ENCODE measurements around the gene KCNJ8.
"Not testable (repeated sequence)": the region's sequence is repeated elsewhere in the genome, so short reads cannot be mapped to it uniquely, and the experiment has no call there.

The KCNJ8 gene

DNA sequence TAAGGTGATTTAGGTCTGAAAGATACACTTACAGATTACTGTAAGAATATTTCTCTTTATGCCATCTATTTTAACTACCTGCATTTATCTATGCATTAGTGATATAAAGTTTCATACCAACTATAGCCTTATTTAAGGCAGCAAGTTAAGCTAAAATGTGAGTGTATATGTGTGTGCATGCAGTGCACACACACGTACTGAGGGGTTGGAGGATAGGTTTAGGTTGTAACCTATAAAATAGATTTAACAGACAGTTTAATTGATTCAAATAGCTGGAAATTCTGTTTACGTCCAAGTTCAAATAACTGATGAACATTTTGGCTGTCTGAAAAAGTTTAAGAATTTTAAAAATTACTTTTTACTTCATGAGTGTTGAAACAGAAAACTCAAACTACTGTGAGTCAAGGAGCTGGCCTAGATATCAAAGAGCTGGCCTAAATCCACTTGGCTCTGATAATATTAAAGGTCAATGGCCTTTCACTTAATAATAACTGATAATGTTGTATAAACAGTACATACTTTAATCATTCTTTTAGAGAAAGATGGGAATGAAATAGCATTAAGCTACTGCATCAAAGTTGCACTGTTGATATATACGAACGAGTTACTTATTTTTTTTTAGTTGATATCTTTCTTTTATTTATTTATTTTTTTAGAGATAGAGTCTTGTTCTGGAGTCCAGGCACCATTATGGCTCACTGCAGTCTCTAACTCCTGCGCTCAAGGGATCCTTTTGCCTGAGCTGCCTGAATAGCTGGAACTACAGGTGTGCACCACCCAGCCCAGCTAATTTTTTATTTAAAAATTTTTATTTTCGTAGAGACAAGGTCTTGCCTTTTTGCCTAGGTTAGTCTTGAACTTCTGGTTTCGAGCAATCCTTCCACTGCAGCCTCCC, 13.8 kb upstream of the KCNJ8 start:
- TF ChIP-seq ZNF565 (CRISPR knock-in tag; conservative IDR thresholded peaks at IDR 0.05; ENCODE audit: low read depth) (no peak), ZFP30 (CRISPR knock-in tag; IDR thresholded peaks at IDR 0.05) (no peak), ZNF70 (CRISPR knock-in tag; IDR thresholded peaks at IDR 0.05) (no peak), BACH2 (CRISPR knock-in tag; IDR thresholded peaks at IDR 0.05; ENCODE audit: borderline replicate concordance) (no peak), ESRRG (CRISPR knock-in tag; IDR thresholded peaks at IDR 0.05) (no peak), ZNF8 (CRISPR knock-in tag; IDR thresholded peaks at IDR 0.05) (no peak)
- TF ChIP-seq, protein P1, sequence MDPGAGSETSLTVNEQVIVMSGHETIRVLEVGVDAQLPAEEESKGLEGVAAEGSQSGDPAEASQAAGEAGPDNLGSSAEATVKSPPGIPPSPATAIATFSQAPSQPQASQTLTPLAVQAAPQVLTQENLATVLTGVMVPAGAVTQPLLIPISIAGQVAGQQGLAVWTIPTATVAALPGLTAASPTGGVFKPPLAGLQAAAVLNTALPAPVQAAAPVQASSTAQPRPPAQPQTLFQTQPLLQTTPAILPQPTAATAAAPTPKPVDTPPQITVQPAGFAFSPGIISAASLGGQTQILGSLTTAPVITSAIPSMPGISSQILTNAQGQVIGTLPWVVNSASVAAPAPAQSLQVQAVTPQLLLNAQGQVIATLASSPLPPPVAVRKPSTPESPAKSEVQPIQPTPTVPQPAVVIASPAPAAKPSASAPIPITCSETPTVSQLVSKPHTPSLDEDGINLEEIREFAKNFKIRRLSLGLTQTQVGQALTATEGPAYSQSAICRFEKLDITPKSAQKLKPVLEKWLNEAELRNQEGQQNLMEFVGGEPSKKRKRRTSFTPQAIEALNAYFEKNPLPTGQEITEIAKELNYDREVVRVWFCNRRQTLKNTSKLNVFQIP (CRISPR knock-in tag; IDR thresholded peaks at IDR 0.05; ENCODE audit: borderline replicate concordance, low read depth), result no peak
- TF ChIP-seq, protein P2, sequence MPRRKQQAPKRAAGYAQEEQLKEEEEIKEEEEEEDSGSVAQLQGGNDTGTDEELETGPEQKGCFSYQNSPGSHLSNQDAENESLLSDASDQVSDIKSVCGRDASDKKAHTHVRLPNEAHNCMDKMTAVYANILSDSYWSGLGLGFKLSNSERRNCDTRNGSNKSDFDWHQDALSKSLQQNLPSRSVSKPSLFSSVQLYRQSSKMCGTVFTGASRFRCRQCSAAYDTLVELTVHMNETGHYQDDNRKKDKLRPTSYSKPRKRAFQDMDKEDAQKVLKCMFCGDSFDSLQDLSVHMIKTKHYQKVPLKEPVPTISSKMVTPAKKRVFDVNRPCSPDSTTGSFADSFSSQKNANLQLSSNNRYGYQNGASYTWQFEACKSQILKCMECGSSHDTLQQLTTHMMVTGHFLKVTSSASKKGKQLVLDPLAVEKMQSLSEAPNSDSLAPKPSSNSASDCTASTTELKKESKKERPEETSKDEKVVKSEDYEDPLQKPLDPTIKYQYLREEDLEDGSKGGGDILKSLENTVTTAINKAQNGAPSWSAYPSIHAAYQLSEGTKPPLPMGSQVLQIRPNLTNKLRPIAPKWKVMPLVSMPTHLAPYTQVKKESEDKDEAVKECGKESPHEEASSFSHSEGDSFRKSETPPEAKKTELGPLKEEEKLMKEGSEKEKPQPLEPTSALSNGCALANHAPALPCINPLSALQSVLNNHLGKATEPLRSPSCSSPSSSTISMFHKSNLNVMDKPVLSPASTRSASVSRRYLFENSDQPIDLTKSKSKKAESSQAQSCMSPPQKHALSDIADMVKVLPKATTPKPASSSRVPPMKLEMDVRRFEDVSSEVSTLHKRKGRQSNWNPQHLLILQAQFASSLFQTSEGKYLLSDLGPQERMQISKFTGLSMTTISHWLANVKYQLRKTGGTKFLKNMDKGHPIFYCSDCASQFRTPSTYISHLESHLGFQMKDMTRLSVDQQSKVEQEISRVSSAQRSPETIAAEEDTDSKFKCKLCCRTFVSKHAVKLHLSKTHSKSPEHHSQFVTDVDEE (CRISPR knock-in tag; IDR thresholded peaks at IDR 0.05), result no peak
- ATAC-seq, result no peak

GRCh38 chr12:21786041-21786531, 11.6 kb upstream of the KCNJ8 start:
- TF ChIP-seq ZFP3 (CRISPR knock-in tag; IDR thresholded peaks at IDR 0.05), result no peak
- no peak for ATAC-seq

DNA sequence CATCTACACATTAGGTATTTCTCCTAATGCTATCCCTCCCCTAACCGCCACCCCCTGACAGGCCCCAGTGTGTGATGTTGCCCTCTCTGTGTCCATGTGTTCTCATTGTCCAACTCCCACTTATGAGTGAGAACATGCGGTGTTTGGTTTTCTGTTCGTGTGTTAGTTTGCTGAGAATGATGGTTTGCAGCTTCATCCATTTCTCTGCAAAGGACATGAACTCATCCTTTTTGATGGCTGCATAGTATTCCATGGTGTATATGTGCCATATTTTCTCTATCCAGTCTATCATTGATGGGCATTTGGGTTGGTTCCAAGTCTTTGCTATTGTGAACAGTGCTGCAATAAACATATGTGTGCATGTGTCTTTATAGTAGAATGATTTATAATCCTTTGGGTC, 8.2 kb upstream of the KCNJ8 start:
- not testable (repeated sequence) for ATAC-seq

- TF ChIP-seq CSDC2 (CRISPR knock-in tag; IDR thresholded peaks at IDR 0.05), result no peak
- no peak for TF ChIP-seq ZNF565 (CRISPR knock-in tag; conservative IDR thresholded peaks at IDR 0.05; ENCODE audit: low read depth)
- TF ChIP-seq SNAI2 (CRISPR knock-in tag; IDR thresholded peaks at IDR 0.05), result no peak
- TF ChIP-seq OSR1 (CRISPR knock-in tag; IDR thresholded peaks at IDR 0.05), result no peak
- TF ChIP-seq ARNTL (CRISPR knock-in tag; IDR thresholded peaks at IDR 0.05; ENCODE audit: borderline replicate concordance, low read depth), result no peak
- TF ChIP-seq PPARA (CRISPR knock-in tag; IDR thresholded peaks at IDR 0.05; ENCODE audit: borderline replicate concordance), result no peak
- TF ChIP-seq ZFP30 (CRISPR knock-in tag; IDR thresholded peaks at IDR 0.05), result no peak
- TF ChIP-seq ZC3H10 (CRISPR knock-in tag; IDR thresholded peaks at IDR 0.05), result no peak
- no peak for TF ChIP-seq ZFP3 (CRISPR knock-in tag; IDR thresholded peaks at IDR 0.05)
- TF ChIP-seq, protein P3, sequence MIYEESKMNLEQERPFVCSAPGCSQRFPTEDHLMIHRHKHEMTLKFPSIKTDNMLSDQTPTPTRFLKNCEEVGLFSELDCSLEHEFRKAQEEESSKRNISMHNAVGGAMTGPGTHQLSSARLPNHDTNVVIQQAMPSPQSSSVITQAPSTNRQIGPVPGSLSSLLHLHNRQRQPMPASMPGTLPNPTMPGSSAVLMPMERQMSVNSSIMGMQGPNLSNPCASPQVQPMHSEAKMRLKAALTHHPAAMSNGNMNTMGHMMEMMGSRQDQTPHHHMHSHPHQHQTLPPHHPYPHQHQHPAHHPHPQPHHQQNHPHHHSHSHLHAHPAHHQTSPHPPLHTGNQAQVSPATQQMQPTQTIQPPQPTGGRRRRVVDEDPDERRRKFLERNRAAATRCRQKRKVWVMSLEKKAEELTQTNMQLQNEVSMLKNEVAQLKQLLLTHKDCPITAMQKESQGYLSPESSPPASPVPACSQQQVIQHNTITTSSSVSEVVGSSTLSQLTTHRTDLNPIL (CRISPR knock-in tag; IDR thresholded peaks at IDR 0.05; ENCODE audit: low read depth), result no peak
- no peak for TF ChIP-seq ESRRG (CRISPR knock-in tag; IDR thresholded peaks at IDR 0.05)
- TF ChIP-seq CSRNP3 (CRISPR knock-in tag; IDR thresholded peaks at IDR 0.05), result no peak
- no peak for TF ChIP-seq BACH2 (CRISPR knock-in tag; IDR thresholded peaks at IDR 0.05; ENCODE audit: borderline replicate concordance)
- no peak for TF ChIP-seq ZNF70 (CRISPR knock-in tag; IDR thresholded peaks at IDR 0.05)
- no peak for TF ChIP-seq TCF4 (CRISPR knock-in tag; IDR thresholded peaks at IDR 0.05; ENCODE audit: borderline replicate concordance)
- TF ChIP-seq GLIS3 (CRISPR knock-in tag; IDR thresholded peaks at IDR 0.05), result no peak
- TF ChIP-seq, protein P2 (CRISPR knock-in tag; IDR thresholded peaks at IDR 0.05), result no peak
- no peak for ATAC-seq
These were observed 6.3 kb upstream of the KCNJ8 start for GRCh38 chr12:21780786-21781185.

All from SK-N-SH treated with all-trans-retinoic acid at 6 μM for 48 hours (cell line).